Stomach (tissue), 4 donors: ENCODE results near the gene TMEM141.
"Not testable (repeated sequence)": the region's sequence is repeated elsewhere in the genome, so short reads cannot be mapped to it uniquely, and the experiment has no call there.

ENCODE experiments used
- EP300 ChIP-seq: sonication (generic); formaldehyde crosslinking; IDR thresholded peaks from one replicate; pipeline ENCODE4 v1.6.1; 2017; ENCODE audit warnings: antibody characterized with exemption
- TF ChIP-seq, protein P1 (sequence below), 7 experiments: fragments of 450-650 bp in 4 of 7; fragments of 200-600 bp in 3 of 7; sonication (generic) in 3 of 7; IDR thresholded peaks; one replicate each; pipeline ENCODE4 v1.5.1; 2016 to 2019; ENCODE audit warnings: antibody characterized with exemption in 7 of 7, control low read depth in 2 of 7, mild to moderate bottlenecking in 1 of 7

GRCh38 chr9:136803009-136803550, 11.9 kb downstream of the TMEM141 start:
- TF ChIP-seq, protein P1, sequence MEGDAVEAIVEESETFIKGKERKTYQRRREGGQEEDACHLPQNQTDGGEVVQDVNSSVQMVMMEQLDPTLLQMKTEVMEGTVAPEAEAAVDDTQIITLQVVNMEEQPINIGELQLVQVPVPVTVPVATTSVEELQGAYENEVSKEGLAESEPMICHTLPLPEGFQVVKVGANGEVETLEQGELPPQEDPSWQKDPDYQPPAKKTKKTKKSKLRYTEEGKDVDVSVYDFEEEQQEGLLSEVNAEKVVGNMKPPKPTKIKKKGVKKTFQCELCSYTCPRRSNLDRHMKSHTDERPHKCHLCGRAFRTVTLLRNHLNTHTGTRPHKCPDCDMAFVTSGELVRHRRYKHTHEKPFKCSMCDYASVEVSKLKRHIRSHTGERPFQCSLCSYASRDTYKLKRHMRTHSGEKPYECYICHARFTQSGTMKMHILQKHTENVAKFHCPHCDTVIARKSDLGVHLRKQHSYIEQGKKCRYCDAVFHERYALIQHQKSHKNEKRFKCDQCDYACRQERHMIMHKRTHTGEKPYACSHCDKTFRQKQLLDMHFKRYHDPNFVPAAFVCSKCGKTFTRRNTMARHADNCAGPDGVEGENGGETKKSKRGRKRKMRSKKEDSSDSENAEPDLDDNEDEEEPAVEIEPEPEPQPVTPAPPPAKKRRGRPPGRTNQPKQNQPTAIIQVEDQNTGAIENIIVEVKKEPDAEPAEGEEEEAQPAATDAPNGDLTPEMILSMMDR (IDR thresholded peaks at IDR 0.05): not testable (repeated sequence)
- not testable (repeated sequence) for TF ChIP-seq EP300
